Measurements from ENCODE around the gene ATXN1. TPM values are rescaled to one million over a fixed set of nuclear protein-coding genes. Genes with fewer than 3 reads are reported as not detected.
A peak's percentile ranks its signal among the peaks of the same experiment; 100 is the strongest.

Gene ATXN1
- total RNA-seq, 1 donor from 2014 or later: 18.4 TPM

GRCh38 chr6:16741112-16742016, 19.9 kb downstream of the ATXN1 start:
- peak; percentile 87 for DNase-seq (ENCODE audit: low read depth)
- TF ChIP-seq CTCF (IDR thresholded peaks at IDR 0.05; ENCODE audit: insufficient read depth, low read length, severe bottlenecking): no peak
- FAIRE-seq: no peak
- no peaks in the 10 kb centered on the region for H3K36me3 ChIP-seq (ENCODE audit: control insufficient read depth, insufficient read depth, low read length)
- H3K4me3 ChIP-seq (ENCODE audit: low read depth, low read length): no peak overlapping the region
- no peaks in the 10 kb centered on the region for H3K27me3 ChIP-seq (ENCODE audit: control insufficient read depth, insufficient read depth, low read length)

DNA sequence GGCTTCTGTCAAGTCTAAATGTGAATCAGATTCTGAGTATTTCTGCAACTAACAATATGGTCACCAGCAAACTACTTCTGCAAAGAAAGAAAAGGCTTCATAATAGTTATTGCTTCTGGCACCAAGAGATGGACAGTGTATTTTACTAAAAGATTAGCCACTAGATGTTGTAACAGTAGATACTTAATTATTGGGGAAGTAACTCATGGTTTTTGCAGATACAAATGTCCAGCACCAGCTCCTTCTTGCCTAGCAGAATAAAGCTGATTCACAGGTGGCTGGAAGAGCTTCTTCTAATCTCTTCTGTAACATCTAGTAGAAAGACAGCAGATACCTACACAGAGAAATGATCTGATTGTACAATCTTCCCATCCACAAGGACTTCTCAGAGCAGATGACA, 21.2 kb downstream of the ATXN1 start:
- DNase-seq (ENCODE audit: low read depth): no peak
- TF ChIP-seq CTCF (IDR thresholded peaks at IDR 0.05; ENCODE audit: insufficient read depth, low read length, severe bottlenecking): no peak
- no peak for FAIRE-seq
- Histone ChIP-seq H3K27me3 (ENCODE audit: control insufficient read depth, insufficient read depth, low read length) (no peaks in the 10 kb centered on the region), H3K36me3 (ENCODE audit: control insufficient read depth, insufficient read depth, low read length) (no peaks in the 10 kb centered on the region), H3K4me3 (ENCODE audit: low read depth, low read length) (no peak overlapping the region)

DNA sequence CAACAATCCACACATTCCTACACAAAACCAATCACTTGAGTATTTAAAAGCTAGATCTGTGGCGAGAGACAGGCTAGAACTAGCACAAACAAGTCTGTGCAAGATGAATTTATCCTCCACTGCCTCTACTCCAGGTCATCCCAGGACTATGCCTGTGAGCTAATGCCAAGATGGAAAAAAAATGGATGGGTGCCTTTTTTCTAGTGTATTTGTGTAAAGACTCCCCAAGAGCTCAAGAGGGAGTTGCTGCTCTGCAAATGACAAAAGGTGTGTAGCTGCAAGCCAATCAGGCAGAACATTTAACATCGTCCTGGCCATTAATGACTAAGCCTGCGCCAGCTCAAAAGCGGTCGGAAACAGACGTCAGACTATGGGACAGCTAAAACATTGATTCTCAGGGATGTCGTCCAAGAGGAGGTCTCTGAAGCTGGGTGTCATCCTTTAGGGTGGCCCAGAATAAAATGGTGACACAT, 21.9 kb downstream of the ATXN1 start:
- no peaks in the 10 kb centered on the region for H3K27me3 ChIP-seq (ENCODE audit: control insufficient read depth, insufficient read depth, low read length)
- no peak overlapping the region for H3K4me3 ChIP-seq (ENCODE audit: low read depth, low read length)
- no peaks in the 10 kb centered on the region for H3K36me3 ChIP-seq (ENCODE audit: control insufficient read depth, insufficient read depth, low read length)
- DNase-seq (ENCODE audit: low read depth) (peak; percentile 99), FAIRE-seq (no peak)
- TF ChIP-seq CTCF (IDR thresholded peaks at IDR 0.05; ENCODE audit: insufficient read depth, low read length, severe bottlenecking): peak; percentile 45

- no peak for FAIRE-seq
Measured at GRCh38 chr6:16737925-16738324, 23.3 kb downstream of the ATXN1 start.

DNA sequence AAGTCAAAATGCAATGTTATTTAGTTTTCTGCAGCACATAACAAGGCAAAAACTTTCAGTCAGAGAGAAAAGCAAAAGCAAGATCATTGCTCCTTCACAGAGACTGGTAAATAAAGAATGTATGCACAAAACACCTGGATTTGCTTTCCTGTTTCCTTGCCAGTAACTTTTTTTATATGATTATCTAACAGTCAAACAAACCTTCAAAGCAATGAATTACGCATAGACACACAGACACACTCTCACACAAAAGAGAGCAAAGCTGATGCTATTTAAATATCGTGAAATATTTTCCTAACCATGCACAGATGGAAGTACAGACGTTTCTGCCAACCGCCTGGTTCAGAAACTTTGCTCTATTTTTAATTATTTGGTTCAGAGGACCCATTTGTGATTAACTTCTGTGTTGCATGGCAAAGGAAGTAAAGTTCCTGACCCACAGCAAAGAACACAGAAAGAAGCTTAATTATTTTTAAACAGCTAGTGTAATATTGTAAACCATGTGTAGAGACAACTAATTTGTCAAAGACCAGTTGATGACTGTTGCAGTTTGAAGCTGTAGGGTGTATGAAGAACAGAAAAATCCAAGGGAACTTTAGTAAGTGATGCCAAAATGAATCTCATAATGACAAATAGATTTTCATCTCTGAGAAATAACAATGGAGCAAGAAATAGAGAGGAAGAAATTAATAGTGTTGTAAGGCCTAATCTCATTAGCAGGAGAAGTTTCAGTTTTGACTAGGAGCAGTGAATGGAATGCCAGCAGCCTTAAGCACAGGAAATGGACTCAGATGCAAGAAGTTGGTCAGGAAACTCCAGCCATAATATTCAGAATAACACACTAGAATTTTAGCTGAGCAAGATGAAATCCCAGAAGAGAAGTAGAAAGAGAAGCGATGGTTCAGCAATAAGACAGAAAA, 24.1 kb downstream of the ATXN1 start:
- Histone ChIP-seq H3K36me3 (ENCODE audit: control insufficient read depth, insufficient read depth, low read length) (no peaks in the 10 kb centered on the region), H3K4me3 (ENCODE audit: low read depth, low read length) (no peak overlapping the region), H3K27me3 (ENCODE audit: control insufficient read depth, insufficient read depth, low read length) (no peaks in the 10 kb centered on the region)
- FAIRE-seq (no peak), DNase-seq (ENCODE audit: low read depth) (peak; percentile 41)
- no peak for TF ChIP-seq CTCF (IDR thresholded peaks at IDR 0.05; ENCODE audit: insufficient read depth, low read length, severe bottlenecking)

More at GRCh38 chr6:16737925-16738324, 23.3 kb downstream of the ATXN1 start:
- H3K27me3 ChIP-seq (ENCODE audit: control insufficient read depth, insufficient read depth, low read length): no peaks in the 10 kb centered on the region
- no peaks in the 10 kb centered on the region for H3K36me3 ChIP-seq (ENCODE audit: control insufficient read depth, insufficient read depth, low read length)
- no peak for TF ChIP-seq CTCF (IDR thresholded peaks at IDR 0.05; ENCODE audit: insufficient read depth, low read length, severe bottlenecking)
- no peak for DNase-seq (ENCODE audit: low read depth)
- no peak overlapping the region for H3K4me3 ChIP-seq (ENCODE audit: low read depth, low read length)
